HG03175 (cell line): ENCODE measurements around the gene AGO3.
"Not testable (repeated sequence)": the region's sequence is repeated elsewhere in the genome, so short reads cannot be mapped to it uniquely, and the experiment has no call there.

ENCODE experiments used
- ATAC-seq: cut with Tn5 transposase; IDR thresholded peaks from one replicate; pipeline ENCODE4 v1.9.1; 2021; ENCODE audit warnings: mild to moderate bottlenecking, moderate library complexity; ENCODE audit not compliant: unreplicated experiment

The AGO3 gene

GRCh38 chr1:35930593-35931445 is at the start of gene AGO3:
AGO3 (plus strand) TSS chr1:35931105; CDS start chr1:35931427, 322 bp downstream.
- peak; percentile 80 for ATAC-seq

GRCh38 chr1:35881850-35882273 is 49.0 kb upstream of the AGO3 start:
- ATAC-seq: no peak

GRCh38 chr1:35882586-35882944 is 48.3 kb upstream of the AGO3 start:
- no peak for ATAC-seq

- peak; percentile 91 for ATAC-seq
Observed at GRCh38 chr1:35882945-35883634, 47.8 kb upstream of the AGO3 start, which contains the start of gene AGO1. AGO1 (plus strand) TSS chr1:35883209; CDS start chr1:35883422, 213 bp downstream.

- ATAC-seq: no peak
Observed at GRCh38 chr1:35883635-35884101, 47.2 kb upstream of the AGO3 start.

GRCh38 chr1:35884934-35885333 is 46.0 kb upstream of the AGO3 start:
- ATAC-seq: no peak

- no peak for ATAC-seq
Observed at GRCh38 chr1:35885961-35886558, 44.8 kb upstream of the AGO3 start.

- no peak for ATAC-seq
Observed at GRCh38 chr1:35886577-35887431, 44.1 kb upstream of the AGO3 start.

- no peak for ATAC-seq
Observed at GRCh38 chr1:35887508-35887907, 43.4 kb upstream of the AGO3 start.

- ATAC-seq: no peak
Observed at GRCh38 chr1:35888255-35888654, 42.6 kb upstream of the AGO3 start.

GRCh38 chr1:35888981-35889380 is 41.9 kb upstream of the AGO3 start:
- ATAC-seq: not testable (repeated sequence)

GRCh38 chr1:35893051-35893879 is 37.6 kb upstream of the AGO3 start:
- no peak for ATAC-seq

- ATAC-seq: peak; percentile 62
Observed at GRCh38 chr1:35894183-35894582, 36.7 kb upstream of the AGO3 start.

- ATAC-seq: no peak
Observed at GRCh38 chr1:35894656-35895055, 36.2 kb upstream of the AGO3 start.

GRCh38 chr1:35899941-35900340 is 31.0 kb upstream of the AGO3 start:
- ATAC-seq: no peak

GRCh38 chr1:35901235-35901634 is 29.7 kb upstream of the AGO3 start:
- no peak for ATAC-seq

- ATAC-seq: no peak
Observed at GRCh38 chr1:35902671-35903070, 28.2 kb upstream of the AGO3 start.

GRCh38 chr1:35914717-35915116 is 16.2 kb upstream of the AGO3 start:
- ATAC-seq: no peak

GRCh38 chr1:35915693-35916092 is 15.2 kb upstream of the AGO3 start:
- ATAC-seq: no peak

- ATAC-seq: no peak
Observed at GRCh38 chr1:35923791-35924221, 7.1 kb upstream of the AGO3 start.
